Lower leg skin (tissue), 4 donors: Measurements from ENCODE around the gene PABPN1L. TPM values are rescaled to one million over a fixed set of nuclear protein-coding genes. Genes with fewer than 3 reads are reported as not detected.

ENCODE experiments used
- DNase-seq, 2 donors: peaks; one replicate each; pipeline ENCODE4 v3.0.0-alpha.2; 2019; ENCODE audit warnings: low spot score in 2 of 2
- H3K4me3 ChIP-seq: fragments of 200-600 bp; sonication (generic); 2 replicates; pipeline ENCODE4 v1.5.1; 2017; ENCODE audit warnings: mild to moderate bottlenecking, low read depth; ENCODE audit not compliant: poor library complexity, severe bottlenecking
- POLR2A ChIP-seq, 2 donors: fragments of 450-650 bp; IDR thresholded peaks; one replicate each; pipeline ENCODE4 v1.6.1; 2016 to 2017; ENCODE audit warnings: antibody characterized with exemption in 2 of 2, mild to moderate bottlenecking in 1 of 2, moderate library complexity in 1 of 2
- WGBS, 2 donors: methylation state at CpG; one replicate each; pipeline ENCODE4 v1.1.5; 2018; 5-methylcytosine and 5-hydroxymethylcytosine counted together
- intact Hi-C: fragments of 100-400 bp; cut with DNase I; formaldehyde crosslinking; loops from one replicate; pipeline ENCODE4 v1.15.0; 2023; ENCODE audit warnings: low total_unique reads
- total RNA-seq, 4 donors: library from RNA; depleted of rRNA; stranded (reverse); fragments of >200 nt; gene quantifications; one replicate each; pipeline ENCODE4 v1.1.0, GENCODE V29; 2016
- TF ChIP-seq, protein P1 (sequence below), 3 donors: fragments of 450-650 bp; IDR thresholded peaks; one replicate each; pipeline ENCODE4 v1.5.1; 2016; ENCODE audit warnings: antibody characterized with exemption in 3 of 3, mild to moderate bottlenecking in 3 of 3, moderate library complexity in 2 of 3

Gene PABPN1L
- total RNA-seq, 4 donors from 2014 or later: not detected

DNA sequence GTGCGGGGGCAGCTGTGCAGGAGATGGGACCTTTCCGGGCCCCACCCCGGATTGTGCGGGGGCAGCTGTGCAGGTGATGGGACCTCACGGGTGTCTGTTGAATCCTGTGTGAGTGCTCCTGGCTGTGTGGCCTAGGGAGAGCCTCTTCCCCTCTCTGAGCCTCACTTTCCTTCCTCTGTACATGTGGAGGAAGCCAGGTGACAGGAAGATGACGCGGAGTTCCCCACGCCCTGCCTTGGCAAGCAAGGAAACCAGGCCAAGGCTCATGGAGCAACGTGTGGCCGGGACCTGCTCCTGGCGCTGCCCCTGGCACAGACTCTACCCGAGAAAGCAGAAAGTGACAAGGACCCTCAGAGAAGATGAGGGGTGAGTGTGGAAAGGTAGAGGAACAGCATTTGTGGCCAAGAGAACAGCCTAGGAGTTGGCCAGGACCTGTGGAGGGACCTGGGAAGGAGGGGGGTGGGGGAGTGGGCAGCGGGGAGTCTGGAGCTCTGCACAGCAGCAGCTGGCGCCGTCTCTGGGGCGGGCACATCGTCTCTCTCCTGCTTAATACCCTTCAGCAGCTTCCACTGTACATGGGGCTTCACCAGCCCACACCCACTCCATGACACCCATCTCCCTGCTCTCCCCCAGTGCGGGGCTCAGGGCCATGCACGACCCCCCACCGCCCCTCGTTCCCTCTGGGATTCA lies 38.4 kb upstream of the PABPN1L start:
- no peak overlapping the region for H3K4me3 ChIP-seq
- DNase-seq: no peak
- TF ChIP-seq, protein P1, sequence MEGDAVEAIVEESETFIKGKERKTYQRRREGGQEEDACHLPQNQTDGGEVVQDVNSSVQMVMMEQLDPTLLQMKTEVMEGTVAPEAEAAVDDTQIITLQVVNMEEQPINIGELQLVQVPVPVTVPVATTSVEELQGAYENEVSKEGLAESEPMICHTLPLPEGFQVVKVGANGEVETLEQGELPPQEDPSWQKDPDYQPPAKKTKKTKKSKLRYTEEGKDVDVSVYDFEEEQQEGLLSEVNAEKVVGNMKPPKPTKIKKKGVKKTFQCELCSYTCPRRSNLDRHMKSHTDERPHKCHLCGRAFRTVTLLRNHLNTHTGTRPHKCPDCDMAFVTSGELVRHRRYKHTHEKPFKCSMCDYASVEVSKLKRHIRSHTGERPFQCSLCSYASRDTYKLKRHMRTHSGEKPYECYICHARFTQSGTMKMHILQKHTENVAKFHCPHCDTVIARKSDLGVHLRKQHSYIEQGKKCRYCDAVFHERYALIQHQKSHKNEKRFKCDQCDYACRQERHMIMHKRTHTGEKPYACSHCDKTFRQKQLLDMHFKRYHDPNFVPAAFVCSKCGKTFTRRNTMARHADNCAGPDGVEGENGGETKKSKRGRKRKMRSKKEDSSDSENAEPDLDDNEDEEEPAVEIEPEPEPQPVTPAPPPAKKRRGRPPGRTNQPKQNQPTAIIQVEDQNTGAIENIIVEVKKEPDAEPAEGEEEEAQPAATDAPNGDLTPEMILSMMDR (IDR thresholded peaks at IDR 0.05): no peak
- no peak for TF ChIP-seq POLR2A (IDR thresholded peaks at IDR 0.05)
- 68 to 72% methylated on average over 21 of the region's 21 CpGs for WGBS, 2 donors
- intact Hi-C loops: no loop called here

DNA sequence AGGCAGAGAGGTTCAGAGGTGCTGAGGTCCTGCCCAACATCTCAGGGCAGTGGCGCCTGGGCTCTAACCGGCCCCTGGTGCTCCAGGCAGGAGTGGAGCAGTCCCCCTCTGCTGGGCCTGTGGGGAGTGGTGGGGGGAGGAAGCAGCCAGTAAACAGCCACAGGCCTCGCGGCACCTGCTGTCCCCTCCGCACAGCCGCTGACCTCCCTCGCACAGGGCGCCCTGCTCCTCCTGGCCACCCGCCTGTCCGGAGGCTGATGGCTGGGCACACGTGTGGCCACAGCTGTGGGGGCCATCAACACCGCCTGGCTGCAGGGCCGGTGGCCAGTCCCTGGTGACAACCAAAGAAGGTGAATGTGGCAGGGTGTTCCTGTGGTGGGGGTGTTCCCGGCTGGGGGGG lies 36.8 kb upstream of the PABPN1L start:
- no peak overlapping the region for H3K4me3 ChIP-seq
- no peak for DNase-seq
- TF ChIP-seq, protein P1 (IDR thresholded peaks at IDR 0.05): no peak
- no peak for TF ChIP-seq POLR2A (IDR thresholded peaks at IDR 0.05)
- intact Hi-C loops: no loop called here
- WGBS, 2 donors: 50 to 78% methylated on average over 3 to 14 of the region's 14 CpGs

DNA sequence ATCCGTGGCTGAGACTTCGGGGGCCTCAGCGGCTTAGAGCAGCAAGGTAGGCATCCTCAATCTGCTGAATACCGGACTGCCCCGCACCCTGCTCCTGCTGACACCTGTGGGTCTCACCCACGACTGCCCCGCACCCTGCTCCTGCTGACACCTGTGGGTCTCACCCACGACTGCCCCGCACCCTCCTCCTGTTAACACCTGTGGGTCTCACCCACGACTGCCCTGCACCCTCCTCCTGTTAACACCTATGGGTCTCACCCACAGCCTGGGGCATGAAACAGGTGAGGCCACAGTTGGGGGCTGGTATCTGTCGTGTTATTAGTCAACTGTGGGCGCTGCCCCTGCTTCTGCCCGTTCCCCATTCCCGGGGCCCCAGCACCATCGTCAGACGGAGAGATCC lies 36.3 kb upstream of the PABPN1L start:
- H3K4me3 ChIP-seq: no peak overlapping the region
- TF ChIP-seq POLR2A (IDR thresholded peaks at IDR 0.05): no peak
- TF ChIP-seq, protein P1 (IDR thresholded peaks at IDR 0.05): no peak
- no peak for DNase-seq
- intact Hi-C loops: no loop called here
- 68 to 70% methylated on average over 16 of the region's 16 CpGs for WGBS, 2 donors

DNA sequence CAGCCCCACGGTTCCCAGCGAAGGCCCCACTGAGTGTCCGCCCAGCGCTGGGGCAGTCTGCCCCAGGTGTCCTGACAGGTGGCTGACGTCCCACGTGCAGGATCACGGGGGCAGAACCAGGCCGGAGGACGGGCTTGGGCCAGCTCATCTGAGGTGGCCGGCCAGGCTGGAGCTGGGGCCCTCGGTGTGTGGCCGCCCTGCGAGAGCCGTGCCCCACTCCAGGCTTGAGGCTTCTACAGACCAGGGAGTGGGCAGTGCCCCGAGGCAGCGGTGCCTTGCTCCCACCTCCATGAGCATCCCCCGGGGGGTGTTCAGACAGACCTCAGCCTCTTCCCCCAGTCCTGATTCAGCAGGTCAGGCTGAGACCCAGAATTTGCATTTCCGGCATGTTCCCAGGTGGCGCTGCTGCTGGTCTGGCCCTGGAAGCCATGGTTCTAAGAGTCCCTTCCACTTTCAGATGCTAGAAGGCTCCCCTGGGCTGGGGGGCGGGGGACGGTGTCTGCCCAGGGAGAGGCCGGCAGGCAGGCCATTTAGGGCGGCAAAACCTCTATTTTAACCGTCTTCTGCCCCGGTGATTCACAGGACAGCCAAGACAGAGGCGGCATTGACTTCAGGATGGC lies 35.4 kb upstream of the PABPN1L start:
- H3K4me3 ChIP-seq: no peak overlapping the region
- no peak for DNase-seq
- WGBS, 2 donors: 91 to 92% methylated on average over 25 to 26 of the region's 26 CpGs
- TF ChIP-seq POLR2A (IDR thresholded peaks at IDR 0.05): no peak
- TF ChIP-seq, protein P1 (IDR thresholded peaks at IDR 0.05): no peak
- intact Hi-C loops: no loop called here

DNA sequence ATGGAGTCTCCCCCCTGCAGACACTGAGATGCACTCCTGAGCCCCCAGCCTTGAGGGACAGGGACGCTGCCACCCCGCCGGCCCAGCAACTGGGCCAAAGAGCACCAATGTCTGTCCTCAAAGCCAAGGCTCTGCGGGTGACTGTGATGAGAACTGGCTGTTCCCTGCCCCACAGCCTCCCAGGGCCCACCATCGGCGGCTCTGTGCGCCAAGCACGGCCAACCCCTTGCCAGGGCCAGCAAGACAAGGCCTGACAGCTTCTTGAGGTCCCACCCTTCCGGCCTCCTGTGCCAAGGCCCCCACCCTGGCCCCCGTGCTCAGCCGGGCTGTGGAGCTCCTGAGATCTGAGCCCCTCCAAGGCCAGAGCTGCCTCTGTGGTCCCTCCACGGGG lies 34.2 kb upstream of the PABPN1L start:
- TF ChIP-seq, protein P1 (IDR thresholded peaks at IDR 0.05): no peak
- no peak for TF ChIP-seq POLR2A (IDR thresholded peaks at IDR 0.05)
- WGBS, 2 donors: 79% methylated on average over 5 to 11 of the region's 12 CpGs
- intact Hi-C loops: no loop called here

More for the DNA sequence above, 34.2 kb upstream of the PABPN1L start:
- DNase-seq: no peak
- H3K4me3 ChIP-seq: no peak overlapping the region
